ENCODE results near the gene PYHIN1.

DNA sequence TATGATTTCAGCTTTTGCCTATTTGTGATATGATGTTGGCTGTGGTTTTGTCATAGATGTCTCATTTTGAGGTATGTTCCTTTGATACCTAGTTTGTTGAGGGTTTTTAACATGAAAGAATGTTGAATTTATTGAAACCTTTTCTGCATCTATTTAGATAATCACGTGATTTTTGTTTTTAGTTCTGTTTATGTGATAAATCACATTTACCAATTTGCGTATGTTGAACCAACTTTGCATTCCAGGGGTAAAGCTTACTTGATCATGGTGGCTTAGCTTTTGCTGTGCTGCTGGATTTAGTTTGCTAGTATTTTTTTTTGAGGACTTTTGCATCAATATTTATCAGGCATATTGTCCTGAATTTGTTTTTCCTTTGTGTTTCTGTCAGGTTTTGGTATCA, 51.9 kb downstream of the PYHIN1 start:
- TF ChIP-seq EZH2 (IDR thresholded peaks at IDR 0.05; ENCODE audit: low read length) (no peak), CTCF (optimal IDR thresholded peaks at IDR 0.05 in 1 of 3, IDR thresholded peaks at IDR 0.05 in 1 of 3, conservative IDR thresholded peaks at IDR 0.05 in 1 of 3; ENCODE audit: extremely low read depth in 1 of 3, insufficient read depth in 2 of 3, low read length in 3 of 3) (no peak)

Measured in keratinocyte (primary cell).